ENCODE measurements around the gene MRPS12.
A peak's percentile ranks its signal among the peaks of the same experiment; 100 is the strongest.
"Not testable (repeated sequence)": the region's sequence is repeated elsewhere in the genome, so short reads cannot be mapped to it uniquely, and the experiment has no call there.

The MRPS12 gene

GRCh38 chr19:38941466-38941865, 10.7 kb downstream of the MRPS12 start:
- WGBS, 2 donors (ENCODE audit: extremely low coverage in 2 of 2, insufficient read length in 2 of 2, insufficient replicate concordance in 1 of 2) = no CpG with 5 or more reads among the region's 5 CpGs
- H3K4me2 ChIP-seq (ENCODE audit: insufficient read depth, low read length, poor library complexity, severe bottlenecking); H3K18ac ChIP-seq (ENCODE audit: low read length): not testable (repeated sequence)

GRCh38 chr19:38941979-38942378, 11.2 kb downstream of the MRPS12 start:
- no peak overlapping the region for H3K4me2 ChIP-seq (ENCODE audit: insufficient read depth, low read length, poor library complexity, severe bottlenecking)
- WGBS, 2 donors (ENCODE audit: extremely low coverage in 2 of 2, insufficient read length in 2 of 2, insufficient replicate concordance in 1 of 2) = no CpG with 5 or more reads among the region's 2 CpGs
- no peak overlapping the region for H4K91ac ChIP-seq (ENCODE audit: low read depth, low read length, poor library complexity)
- H3K4me1 ChIP-seq (ENCODE audit: control insufficient read depth in 2 of 2, insufficient read depth in 1 of 2, low read depth in 1 of 2, low read length in 2 of 2) = no peaks in the 10 kb centered on the region
- no peak overlapping the region for H2BK120ac ChIP-seq (ENCODE audit: low read depth, low read length)
- no peak overlapping the region for H2AK5ac ChIP-seq (ENCODE audit: low read depth, low read length)
- H3K27ac ChIP-seq (replicated peaks; ENCODE audit: low read length) = no peak overlapping the region
- H2AFZ ChIP-seq (ENCODE audit: low read length) = no peak overlapping the region
- no peak overlapping the region for H3K4me3 ChIP-seq (ENCODE audit: low read length in 2 of 2)
- peaks cover 0 to 5% of the 10 kb centered on the region in 2 donors for H3K36me3 ChIP-seq (replicated peaks in 1 of 2; ENCODE audit: control insufficient read depth in 2 of 2, insufficient read depth in 2 of 2, low read length in 2 of 2)
- H2BK15ac ChIP-seq (ENCODE audit: low read length) = no peak overlapping the region
- peaks cover 2% of the 10 kb centered on the region for H3K79me1 ChIP-seq (ENCODE audit: low read depth, low read length)
- H3K14ac ChIP-seq (ENCODE audit: low read length) = no peak overlapping the region
- no peak overlapping the region for H2BK5ac ChIP-seq (ENCODE audit: low read length)
- no peak for DNase-seq (ENCODE audit: low spot score)
- no peak overlapping the region for H3K9ac ChIP-seq (ENCODE audit: low read depth, low read length, poor library complexity)
- no peak overlapping the region for H3K23ac ChIP-seq (ENCODE audit: low read depth, low read length, poor library complexity)
- H3K27me3 ChIP-seq (ENCODE audit: control insufficient read depth in 3 of 3, insufficient read depth in 3 of 3, low read depth in 1 of 3, low read length in 3 of 3) = no peaks in the 10 kb centered on the region
- H3K18ac ChIP-seq (ENCODE audit: low read length) = no peak overlapping the region
- H2BK12ac ChIP-seq (ENCODE audit: low read length) = no peak overlapping the region
- no peak overlapping the region for H3K4ac ChIP-seq (ENCODE audit: low read length)
- H3K9me3 ChIP-seq (replicated peaks in 1 of 2; ENCODE audit: control insufficient read depth in 2 of 2, insufficient read depth in 1 of 2, low read depth in 1 of 2, low read length in 2 of 2) = no peaks in the 10 kb centered on the region
- H4K8ac ChIP-seq (ENCODE audit: low read depth, low read length) = no peak overlapping the region

More at GRCh38 chr19:38941466-38941865, 10.7 kb downstream of the MRPS12 start:
- H2BK120ac ChIP-seq (ENCODE audit: low read depth, low read length); H4K8ac ChIP-seq (ENCODE audit: low read depth, low read length); H2BK12ac ChIP-seq (ENCODE audit: low read length); H3K14ac ChIP-seq (ENCODE audit: low read length); H3K9me3 ChIP-seq (replicated peaks in 1 of 2; ENCODE audit: control insufficient read depth in 2 of 2, insufficient read depth in 1 of 2, low read depth in 1 of 2, low read length in 2 of 2); H2AK5ac ChIP-seq (ENCODE audit: low read depth, low read length); H3K23ac ChIP-seq (ENCODE audit: low read depth, low read length, poor library complexity); H3K27ac ChIP-seq (replicated peaks; ENCODE audit: low read length); H3K4me3 ChIP-seq (ENCODE audit: low read length in 2 of 2); H2BK15ac ChIP-seq (ENCODE audit: low read length); H2AFZ ChIP-seq (ENCODE audit: low read length); DNase-seq (ENCODE audit: low spot score); H3K4me1 ChIP-seq (ENCODE audit: control insufficient read depth in 2 of 2, insufficient read depth in 1 of 2, low read depth in 1 of 2, low read length in 2 of 2); H3K27me3 ChIP-seq (ENCODE audit: control insufficient read depth in 3 of 3, insufficient read depth in 3 of 3, low read depth in 1 of 3, low read length in 3 of 3); H3K36me3 ChIP-seq (replicated peaks in 1 of 2; ENCODE audit: control insufficient read depth in 2 of 2, insufficient read depth in 2 of 2, low read length in 2 of 2); H2BK5ac ChIP-seq (ENCODE audit: low read length); H3K9ac ChIP-seq (ENCODE audit: low read depth, low read length, poor library complexity); H4K91ac ChIP-seq (ENCODE audit: low read depth, low read length, poor library complexity); H3K79me1 ChIP-seq (ENCODE audit: low read depth, low read length); H3K4ac ChIP-seq (ENCODE audit: low read length): not testable (repeated sequence)

- peak overlapping the region; percentile 61 for H2BK120ac ChIP-seq (ENCODE audit: low read depth, low read length)
- no peak overlapping the region for H4K8ac ChIP-seq (ENCODE audit: low read depth, low read length)
- peak overlapping the region; percentile 43 for H3K23ac ChIP-seq (ENCODE audit: low read depth, low read length, poor library complexity)
- no peak overlapping the region for H3K14ac ChIP-seq (ENCODE audit: low read length)
- H3K9me3 ChIP-seq (replicated peaks in 1 of 2; ENCODE audit: control insufficient read depth in 2 of 2, insufficient read depth in 1 of 2, low read depth in 1 of 2, low read length in 2 of 2) = no peaks in the 10 kb centered on the region
- H3K4me2 ChIP-seq (ENCODE audit: insufficient read depth, low read length, poor library complexity, severe bottlenecking) = no peak overlapping the region
- H3K4ac ChIP-seq (ENCODE audit: low read length) = no peak overlapping the region
- H3K9ac ChIP-seq (ENCODE audit: low read depth, low read length, poor library complexity) = no peak overlapping the region
- DNase-seq (ENCODE audit: low spot score) = no peak
- H2AK5ac ChIP-seq (ENCODE audit: low read depth, low read length) = no peak overlapping the region
- H3K36me3 ChIP-seq (replicated peaks in 1 of 2; ENCODE audit: control insufficient read depth in 2 of 2, insufficient read depth in 2 of 2, low read length in 2 of 2) = peaks cover 0 to 6% of the 10 kb centered on the region in 2 donors
- H3K27me3 ChIP-seq (ENCODE audit: control insufficient read depth in 3 of 3, insufficient read depth in 3 of 3, low read depth in 1 of 3, low read length in 3 of 3) = no peaks in the 10 kb centered on the region
- no peak overlapping the region for H2BK12ac ChIP-seq (ENCODE audit: low read length)
- no peak overlapping the region for H3K4me3 ChIP-seq (ENCODE audit: low read length in 2 of 2)
- H3K18ac ChIP-seq (ENCODE audit: low read length) = peak overlapping the region; percentile 57
- no CpG with 5 or more reads among the region's 20 CpGs for WGBS, 2 donors (ENCODE audit: extremely low coverage in 2 of 2, insufficient read length in 2 of 2, insufficient replicate concordance in 1 of 2)
- H2AFZ ChIP-seq (ENCODE audit: low read length) = no peak overlapping the region
- no peaks in the 10 kb centered on the region for H3K4me1 ChIP-seq (ENCODE audit: control insufficient read depth in 2 of 2, insufficient read depth in 1 of 2, low read depth in 1 of 2, low read length in 2 of 2)
- no peak overlapping the region for H3K27ac ChIP-seq (replicated peaks; ENCODE audit: low read length)
- H2BK15ac ChIP-seq (ENCODE audit: low read length) = no peak overlapping the region
- H2BK5ac ChIP-seq (ENCODE audit: low read length) = no peak overlapping the region
- no peak overlapping the region for H4K91ac ChIP-seq (ENCODE audit: low read depth, low read length, poor library complexity)
- peaks cover 2% of the 10 kb centered on the region for H3K79me1 ChIP-seq (ENCODE audit: low read depth, low read length)
Observed at GRCh38 chr19:38942471-38943181, 11.9 kb downstream of the MRPS12 start.

GRCh38 chr19:38944981-38945506, 14.3 kb downstream of the MRPS12 start:
- no peaks in the 10 kb centered on the region for H3K9me3 ChIP-seq (replicated peaks in 1 of 2; ENCODE audit: control insufficient read depth in 2 of 2, insufficient read depth in 1 of 2, low read depth in 1 of 2, low read length in 2 of 2)
- no peak overlapping the region for H3K18ac ChIP-seq (ENCODE audit: low read length)
- H2BK120ac ChIP-seq (ENCODE audit: low read depth, low read length) = no peak overlapping the region
- H3K14ac ChIP-seq (ENCODE audit: low read length) = no peak overlapping the region
- H2AFZ ChIP-seq (ENCODE audit: low read length) = no peak overlapping the region
- H3K27me3 ChIP-seq (ENCODE audit: control insufficient read depth in 3 of 3, insufficient read depth in 3 of 3, low read depth in 1 of 3, low read length in 3 of 3) = peaks cover 0 to 2% (median 0%) of the 10 kb centered on the region in 3 experiments
- peaks cover 0 to 6% of the 10 kb centered on the region in 2 donors for H3K36me3 ChIP-seq (replicated peaks in 1 of 2; ENCODE audit: control insufficient read depth in 2 of 2, insufficient read depth in 2 of 2, low read length in 2 of 2)
- H3K4ac ChIP-seq (ENCODE audit: low read length) = no peak overlapping the region
- no peak overlapping the region for H3K9ac ChIP-seq (ENCODE audit: low read depth, low read length, poor library complexity)
- H3K4me1 ChIP-seq (ENCODE audit: control insufficient read depth in 2 of 2, insufficient read depth in 1 of 2, low read depth in 1 of 2, low read length in 2 of 2) = peaks cover 2% of the 10 kb centered on the region in 2 donors
- no peak overlapping the region for H4K91ac ChIP-seq (ENCODE audit: low read depth, low read length, poor library complexity)
- no peak overlapping the region for H4K8ac ChIP-seq (ENCODE audit: low read depth, low read length)
- H2BK12ac ChIP-seq (ENCODE audit: low read length) = no peak overlapping the region
- H2AK5ac ChIP-seq (ENCODE audit: low read depth, low read length) = no peak overlapping the region
- no peak overlapping the region for H2BK5ac ChIP-seq (ENCODE audit: low read length)
- no peak overlapping the region for H3K27ac ChIP-seq (replicated peaks; ENCODE audit: low read length)
- DNase-seq (ENCODE audit: low spot score) = no peak
- no peak overlapping the region for H3K23ac ChIP-seq (ENCODE audit: low read depth, low read length, poor library complexity)
- no CpG with 5 or more reads among the region's 12 CpGs for WGBS, 2 donors (ENCODE audit: extremely low coverage in 2 of 2, insufficient read length in 2 of 2, insufficient replicate concordance in 1 of 2)
- peaks cover 4% of the 10 kb centered on the region for H3K79me1 ChIP-seq (ENCODE audit: low read depth, low read length)
- no peak overlapping the region for H3K4me3 ChIP-seq (ENCODE audit: low read length in 2 of 2)
- no peak overlapping the region for H2BK15ac ChIP-seq (ENCODE audit: low read length)
- H3K4me2 ChIP-seq (ENCODE audit: insufficient read depth, low read length, poor library complexity, severe bottlenecking) = no peak overlapping the region
